SK-N-SH treated with all-trans-retinoic acid at 6 μM for 48 hours (cell line): ENCODE results near the gene SCRN1.

Experiments used
- ATAC-seq: fragments of 200-7000 bp; cut with Tn5 transposase; 3 replicates; pipeline ENCODE4 v1.9.1; 2020; ENCODE audit warnings: mild to moderate bottlenecking, moderate library complexity
- ARNTL ChIP-seq: fragments of 450-650 bp; formaldehyde crosslinking; IDR thresholded peaks from 2 replicates; pipeline ENCODE4 v1.5.0; 2020; ENCODE audit warnings: low read depth, mild to moderate bottlenecking, moderate library complexity, borderline replicate concordance
- BACH2 ChIP-seq: fragments of 250-450 bp; sonication (Bioruptor Pico); IDR thresholded peaks from 2 replicates; pipeline ENCODE4 v1.9.0; 2021; ENCODE audit warnings: mild to moderate bottlenecking, borderline replicate concordance
- CSRNP3 ChIP-seq: fragments of 250-450 bp; sonication (Bioruptor Pico); IDR thresholded peaks from 2 replicates; pipeline ENCODE4 v1.5.1; 2021; ENCODE audit warnings: mild to moderate bottlenecking, moderate library complexity
- GLIS3 ChIP-seq: fragments of 250-450 bp; sonication (Bioruptor Pico); IDR thresholded peaks from 2 replicates; pipeline ENCODE4 v1.5.0; 2020; ENCODE audit warnings: mild to moderate bottlenecking, moderate library complexity
- ISL1 ChIP-seq: fragments of 250-450 bp; sonication (Bioruptor Pico); IDR thresholded peaks from 2 replicates; pipeline ENCODE4 v2.1.2; 2022; ENCODE audit warnings: mild to moderate bottlenecking, moderate library complexity
- OSR1 ChIP-seq: fragments of 250-450 bp; sonication (Bioruptor Pico); IDR thresholded peaks from 2 replicates; pipeline ENCODE4 v1.8.0; 2022; ENCODE audit warnings: moderate library complexity, mild to moderate bottlenecking, inconsistent platforms
- PATZ1 ChIP-seq: fragments of 250-450 bp; sonication (Bioruptor Pico); IDR thresholded peaks from 2 replicates; pipeline ENCODE4 v1.8.0; 2020; ENCODE audit warnings: mild to moderate bottlenecking, moderate library complexity, borderline replicate concordance
- POU6F1 ChIP-seq: fragments of 250-450 bp; sonication (Bioruptor Pico); IDR thresholded peaks from 2 replicates; pipeline ENCODE4 v1.8.0; 2021; ENCODE audit warnings: low read depth, mild to moderate bottlenecking, moderate library complexity, borderline replicate concordance
- PPARA ChIP-seq: fragments of 250-450 bp; sonication (Bioruptor Pico); IDR thresholded peaks from 2 replicates; pipeline ENCODE4 v1.5.0; 2020; ENCODE audit warnings: mild to moderate bottlenecking, borderline replicate concordance
- RARB ChIP-seq: fragments of 250-450 bp; sonication (Bioruptor Pico); IDR thresholded peaks from 2 replicates; pipeline ENCODE4 v1.8.0; 2021; ENCODE audit warnings: mild to moderate bottlenecking, moderate library complexity
- SNAI2 ChIP-seq: fragments of 250-450 bp; sonication (Bioruptor Pico); IDR thresholded peaks from 2 replicates; pipeline ENCODE4 v1.5.0; 2020; ENCODE audit warnings: mild to moderate bottlenecking, moderate library complexity
- TCF4 ChIP-seq: fragments of 250-450 bp; sonication (Bioruptor Pico); IDR thresholded peaks from 2 replicates; pipeline ENCODE4 v1.8.0; 2021; ENCODE audit warnings: mild to moderate bottlenecking, moderate library complexity, borderline replicate concordance
- TOX ChIP-seq: fragments of 250-450 bp; sonication (Bioruptor Pico); IDR thresholded peaks from 2 replicates; pipeline ENCODE4 v1.8.0; 2021; ENCODE audit warnings: mild to moderate bottlenecking, moderate library complexity, borderline replicate concordance
- TSHZ2 ChIP-seq: fragments of 250-450 bp; sonication (Bioruptor Pico); IDR thresholded peaks from 2 replicates; pipeline ENCODE4 v1.5.0; 2020; ENCODE audit warnings: mild to moderate bottlenecking, moderate library complexity
- ZFP3 ChIP-seq: fragments of 250-450 bp; sonication (Bioruptor Pico); IDR thresholded peaks from 2 replicates; pipeline ENCODE4 v1.5.0; 2020; ENCODE audit warnings: mild to moderate bottlenecking, moderate library complexity
- ZFP30 ChIP-seq: fragments of 450-650 bp; formaldehyde crosslinking; IDR thresholded peaks from 2 replicates; pipeline ENCODE4 v1.5.0; 2022; ENCODE audit warnings: mild to moderate bottlenecking, moderate library complexity
- ZNF565 ChIP-seq: fragments of 450-650 bp; formaldehyde crosslinking; conservative IDR thresholded peaks from 2 replicates; pipeline ENCODE4 v1.5.0; 2020; ENCODE audit warnings: low read depth, mild to moderate bottlenecking, moderate library complexity
- ZNF8 ChIP-seq: fragments of 450-650 bp; formaldehyde crosslinking; IDR thresholded peaks from 2 replicates; pipeline ENCODE4 v1.5.0; 2020; ENCODE audit warnings: mild to moderate bottlenecking, moderate library complexity

Gene SCRN1

GRCh38 chr7:30034501-30034900, 44.9 kb upstream of the SCRN1 start:
- ATAC-seq: no peak

GRCh38 chr7:30032310-30033125, 42.9 kb upstream of the SCRN1 start:
- TF ChIP-seq POU6F1 (CRISPR knock-in tag): no peak
- TF ChIP-seq SNAI2: 0 out of 2 replicates have a peak, but pooled peaks have one; percentile 56
- TF ChIP-seq TCF4 (CRISPR knock-in tag): peak; percentile 75; the same call in 1 of the 2 replicates
- TF ChIP-seq ISL1 (CRISPR knock-in tag): no peak
- TF ChIP-seq OSR1: no peak
- TF ChIP-seq ZFP3 (CRISPR knock-in tag): no peak
- peak; percentile 24 for ATAC-seq

More at GRCh38 chr7:30034501-30034900, 44.9 kb upstream of the SCRN1 start:
- TF ChIP-seq CSRNP3 (CRISPR knock-in tag) (no peak), RARB (CRISPR knock-in tag) (no peak), POU6F1 (CRISPR knock-in tag) (no peak), TOX (no peak), ZNF565 (CRISPR knock-in tag) (no peak), OSR1 (no peak), ARNTL (CRISPR knock-in tag) (no peak), PPARA (CRISPR knock-in tag) (no peak), PATZ1 (CRISPR knock-in tag) (no peak), ISL1 (CRISPR knock-in tag) (no peak)

- no peak for ATAC-seq
- no peak for TF ChIP-seq GLIS3 (CRISPR knock-in tag)
- no peak for TF ChIP-seq ISL1 (CRISPR knock-in tag)
- no peak for TF ChIP-seq CSRNP3 (CRISPR knock-in tag)
- TF ChIP-seq ZFP30 (CRISPR knock-in tag): no peak
- TF ChIP-seq ARNTL (CRISPR knock-in tag): no peak
- TF ChIP-seq PATZ1 (CRISPR knock-in tag): no peak
- TF ChIP-seq BACH2 (CRISPR knock-in tag): no peak
- no peak for TF ChIP-seq ZNF8 (CRISPR knock-in tag)
- no peak for TF ChIP-seq TSHZ2
- TF ChIP-seq, all 23 proteins: peak for 0
These were observed 40.1 kb upstream of the SCRN1 start for GRCh38 chr7:30029696-30030095.
